ENCODE results near the gene ADAP1. TPM values are rescaled to one million over a fixed set of nuclear protein-coding genes. Genes with fewer than 3 reads are reported as not detected.

ADAP1 gene
- total RNA-seq, 2 experiments from 2014 or later: 14.1 to 16.1 TPM

- POLR2A ChIA-PET: no interaction called here
- H3K9me3 Mint-ChIP-seq: no peaks in the 10 kb centered on the region
- CTCF ChIA-PET: no interaction called here
- H3K27ac Mint-ChIP-seq: no peak overlapping the region
- no peaks in the 10 kb centered on the region for H3K27me3 Mint-ChIP-seq
- no peaks in the 10 kb centered on the region for H3K36me3 Mint-ChIP-seq
- H3K4me1 Mint-ChIP-seq (ENCODE audit: low read depth): no peaks in the 10 kb centered on the region
- no peak overlapping the region for H3K4me3 Mint-ChIP-seq
- DNase-seq: no peak
- intact Hi-C loops (cut with micrococcal nuclease): no loop called here
Measured at GRCh38 chr7:985915-986741, 31.6 kb upstream of the ADAP1 start.

GRCh38 chr7:985127-985416 lies 30.6 kb upstream of the ADAP1 start:
- H3K36me3 Mint-ChIP-seq: no peaks in the 10 kb centered on the region
- no peaks in the 10 kb centered on the region for H3K4me1 Mint-ChIP-seq (ENCODE audit: low read depth)
- H3K27ac Mint-ChIP-seq: no peak overlapping the region
- intact Hi-C loops (cut with micrococcal nuclease): no loop called here
- H3K9me3 Mint-ChIP-seq: no peaks in the 10 kb centered on the region
- ChIA-PET POLR2A (interaction anchor here (1.0 kb wide), 1 partner anchor 9 kb away, joined by 3 read pairs; no protein-coding TSS in a partner anchor), CTCF (interaction anchor here (0.6 to 3.5 kb wide), 2 partner anchors 8 to 664 kb away, joined by 3 to 18 read pairs; no protein-coding TSS in a partner anchor)
- H3K27me3 Mint-ChIP-seq: no peaks in the 10 kb centered on the region
- H3K4me3 Mint-ChIP-seq: no peak overlapping the region
- no peak for DNase-seq

GRCh38 chr7:984361-985126 lies 30.1 kb upstream of the ADAP1 start:
- no peaks in the 10 kb centered on the region for H3K9me3 Mint-ChIP-seq
- CTCF ChIA-PET: interaction anchor here (3.5 kb wide), 1 partner anchor 8 kb away, joined by 18 read pairs; no protein-coding TSS in a partner anchor

GRCh38 chr7:983616-984071 lies 29.2 kb upstream of the ADAP1 start:
- H3K9me3 Mint-ChIP-seq: no peaks in the 10 kb centered on the region
- H3K27ac Mint-ChIP-seq: no peak overlapping the region
- intact Hi-C loops (cut with micrococcal nuclease): no loop called here
- no peak overlapping the region for H3K4me3 Mint-ChIP-seq
- DNase-seq: no peak
- no peaks in the 10 kb centered on the region for H3K27me3 Mint-ChIP-seq
- POLR2A ChIA-PET: no interaction called here
- H3K4me1 Mint-ChIP-seq (ENCODE audit: low read depth): no peaks in the 10 kb centered on the region
- CTCF ChIA-PET: interaction anchor here (3.5 kb wide), 1 partner anchor 9 kb away, joined by 18 read pairs; no protein-coding TSS in a partner anchor
- H3K36me3 Mint-ChIP-seq: no peaks in the 10 kb centered on the region

More at GRCh38 chr7:984361-985126, 30.1 kb upstream of the ADAP1 start:
- DNase-seq: no peak
- no peaks in the 10 kb centered on the region for H3K27me3 Mint-ChIP-seq
- H3K27ac Mint-ChIP-seq: no peak overlapping the region
- H3K36me3 Mint-ChIP-seq: no peaks in the 10 kb centered on the region
- POLR2A ChIA-PET: interaction anchor here (1.0 kb wide), 1 partner anchor 9 kb away, joined by 3 read pairs; no protein-coding TSS in a partner anchor
- no peak overlapping the region for H3K4me3 Mint-ChIP-seq
- H3K4me1 Mint-ChIP-seq (ENCODE audit: low read depth): no peaks in the 10 kb centered on the region
- intact Hi-C loops (cut with micrococcal nuclease): no loop called here

- DNase-seq: no peak
- ChIA-PET CTCF (interaction anchor here (3.5 kb wide), 1 partner anchor 10 kb away, joined by 18 read pairs; no protein-coding TSS in a partner anchor), POLR2A (no interaction called here)
- Mint-ChIP-seq H3K4me1 (ENCODE audit: low read depth) (no peaks in the 10 kb centered on the region), H3K27ac (no peak within 1 kb of the TSS), H3K36me3 (no peaks in the 10 kb centered on the region), H3K27me3 (no peaks in the 10 kb centered on the region), H3K4me3 (no peak within 1 kb of the TSS), H3K9me3 (no peaks in the 10 kb centered on the region)
- intact Hi-C loops (cut with micrococcal nuclease): no loop called here
Measured at GRCh38 chr7:983004-983615, 28.6 kb upstream of the ADAP1 start, which contains the start of gene CYP2W1. TSS of gene CYP2W1 (plus strand) at chr7:983181. CDS start at chr7:983212, 31 bp downstream.

GRCh38 chr7:982511-983003 lies 28.1 kb upstream of the ADAP1 start:
- intact Hi-C loops (cut with micrococcal nuclease): no loop called here
- H3K36me3 Mint-ChIP-seq: no peaks in the 10 kb centered on the region
- ChIA-PET POLR2A (no interaction called here), CTCF (interaction anchor here (0.6 to 3.5 kb wide), 4 partner anchors 10 to 171 kb away, joined by 3 to 18 read pairs (median 4); no protein-coding TSS in a partner anchor)
- no peak overlapping the region for H3K27ac Mint-ChIP-seq
- H3K27me3 Mint-ChIP-seq: no peaks in the 10 kb centered on the region
- H3K4me3 Mint-ChIP-seq: no peak overlapping the region
- H3K9me3 Mint-ChIP-seq: no peaks in the 10 kb centered on the region
- no peak for DNase-seq
- H3K4me1 Mint-ChIP-seq (ENCODE audit: low read depth): no peaks in the 10 kb centered on the region

GRCh38 chr7:981793-982510 lies 27.5 kb upstream of the ADAP1 start:
- Mint-ChIP-seq H3K4me3 (no peak overlapping the region), H3K4me1 (ENCODE audit: low read depth) (no peaks in the 10 kb centered on the region), H3K27me3 (no peaks in the 10 kb centered on the region), H3K9me3 (no peaks in the 10 kb centered on the region), H3K36me3 (no peaks in the 10 kb centered on the region), H3K27ac (no peak overlapping the region)
- DNase-seq: no peak
- CTCF ChIA-PET: interaction anchor here (0.6 to 3.5 kb wide), 4 partner anchors 11 to 171 kb away, joined by 3 to 18 read pairs (median 4); no protein-coding TSS in a partner anchor
- intact Hi-C loops (cut with micrococcal nuclease): no loop called here
- POLR2A ChIA-PET: no interaction called here

GRCh38 chr7:979886-980571 lies 25.5 kb upstream of the ADAP1 start:
- Mint-ChIP-seq H3K9me3 (no peaks in the 10 kb centered on the region), H3K27me3 (no peaks in the 10 kb centered on the region), H3K27ac (no peak overlapping the region), H3K4me3 (no peak overlapping the region), H3K36me3 (no peaks in the 10 kb centered on the region), H3K4me1 (ENCODE audit: low read depth) (no peaks in the 10 kb centered on the region)
- ChIA-PET POLR2A (no interaction called here), CTCF (interaction anchor here (0.6 to 5.8 kb wide), 2 partner anchors 13 to 14 kb away, joined by 3 to 53 read pairs; no protein-coding TSS in a partner anchor)
- no peak for DNase-seq
- intact Hi-C loops (cut with micrococcal nuclease): no loop called here

- DNase-seq: no peak
- Mint-ChIP-seq H3K4me3 (no peak overlapping the region), H3K4me1 (ENCODE audit: low read depth) (peaks cover 3% of the 10 kb centered on the region), H3K27me3 (no peaks in the 10 kb centered on the region), H3K27ac (no peak overlapping the region), H3K9me3 (no peaks in the 10 kb centered on the region), H3K36me3 (no peaks in the 10 kb centered on the region)
- ChIA-PET POLR2A (no interaction called here), CTCF (interaction anchor here (2.0 to 5.8 kb wide), 2 partner anchors 14 to 191 kb away, joined by 5 to 53 read pairs; no protein-coding TSS in a partner anchor)
- intact Hi-C loops (cut with micrococcal nuclease): no loop called here
Measured at GRCh38 chr7:979151-979550, 24.7 kb upstream of the ADAP1 start.

GRCh38 chr7:978416-979091 lies 24.1 kb upstream of the ADAP1 start:
- peaks cover 3% of the 10 kb centered on the region for H3K4me1 Mint-ChIP-seq (ENCODE audit: low read depth)

More at GRCh38 chr7:978416-979091, 24.1 kb upstream of the ADAP1 start:
- Mint-ChIP-seq H3K27me3 (no peaks in the 10 kb centered on the region), H3K27ac (no peak overlapping the region), H3K36me3 (no peaks in the 10 kb centered on the region), H3K9me3 (no peaks in the 10 kb centered on the region), H3K4me3 (no peak overlapping the region)
- DNase-seq: no peak
- CTCF ChIA-PET: interaction anchor here (2.0 to 5.8 kb wide), 2 partner anchors 14 to 191 kb away, joined by 5 to 53 read pairs; no protein-coding TSS in a partner anchor
- POLR2A ChIA-PET: no interaction called here
- intact Hi-C loops (cut with micrococcal nuclease): no loop called here

Data from activated CD4-positive, alpha-beta memory T cell treated with anti-CD3 and anti-CD28 coated beads for 36 hours (primary cell).